Liver (tissue), 9 donors: ENCODE results near the gene SLC7A5. TPM values are rescaled to one million over a fixed set of nuclear protein-coding genes. Genes with fewer than 3 reads are reported as not detected.
A peak's percentile ranks its signal among the peaks of the same experiment; 100 is the strongest.

Experiments used
- DNase-seq: peaks from one replicate; pipeline ENCODE4 v3.0.0-alpha.2; 2017; ENCODE audit warnings: low spot score
- H3K27ac ChIP-seq, 2 donors: one replicate each; pipeline ENCODE4 v1.7.0; 2013; ENCODE audit warnings: inconsistent platforms in 2 of 2, low read length in 2 of 2, control low read depth in 1 of 2, low read depth in 1 of 2, mild to moderate bottlenecking in 1 of 2
- H3K27me3 ChIP-seq, 4 donors: one replicate each; pipeline versions ENCODE4 v1.6.1 to v1.7.0; 2013; ENCODE audit warnings: low read length in 3 of 4, inconsistent platforms in 1 of 4, mild to moderate bottlenecking in 1 of 4, moderate library complexity in 1 of 4; ENCODE audit not compliant: control insufficient read depth in 4 of 4, insufficient read depth in 4 of 4
- H3K36me3 ChIP-seq, 4 donors: one replicate each; pipeline versions ENCODE4 v1.6.1 to v1.7.0; 2013; ENCODE audit warnings: low read length in 3 of 4, mild to moderate bottlenecking in 3 of 4, low read depth in 1 of 4, moderate library complexity in 1 of 4; ENCODE audit not compliant: control insufficient read depth in 4 of 4, insufficient read depth in 3 of 4
- H3K4me1 ChIP-seq, 4 donors: one replicate each; pipeline versions ENCODE4 v1.6.1 to v1.7.0; 2013; ENCODE audit warnings: low read length in 3 of 4, mild to moderate bottlenecking in 3 of 4, moderate library complexity in 1 of 4; ENCODE audit not compliant: control insufficient read depth in 4 of 4, insufficient read depth in 4 of 4
- H3K4me3 ChIP-seq, 3 donors: one replicate each; pipeline versions ENCODE4 v1.6.1 to v1.7.0; 2013; ENCODE audit warnings: low read length in 3 of 3, control low read depth in 1 of 3, low read depth in 1 of 3, mild to moderate bottlenecking in 1 of 3
- H3K9ac ChIP-seq, 2 donors: one replicate each; pipeline ENCODE4 v1.7.0; 2013; ENCODE audit warnings: low read length in 2 of 2, mild to moderate bottlenecking in 2 of 2, moderate library complexity in 2 of 2, control low read depth in 1 of 2, low read depth in 1 of 2
- H3K9me3 ChIP-seq, 4 donors: one replicate each; pipeline versions ENCODE4 v1.6.1 to v1.7.0; 2013; ENCODE audit warnings: low read length in 3 of 4; ENCODE audit not compliant: control insufficient read depth in 4 of 4
- EGR1 ChIP-seq, 2 donors: IDR thresholded peaks; 2 replicates each; pipeline ENCODE4 v1.6.1; 2016 to 2018; ENCODE audit warnings: antibody characterized with exemption in 2 of 2, low read depth in 2 of 2
- FOXA1 ChIP-seq: IDR thresholded peaks from 2 replicates; pipeline ENCODE4 v1.6.1; 2016; ENCODE audit warnings: antibody characterized with exemption
- FOXA2 ChIP-seq: IDR thresholded peaks from 2 replicates; pipeline ENCODE4 v1.6.1; 2016; ENCODE audit warnings: antibody characterized with exemption
- HNF4A ChIP-seq, 2 donors: conservative IDR thresholded peaks; 2 replicates each; pipeline ENCODE4 v1.6.1; 2016; ENCODE audit warnings: antibody characterized with exemption in 2 of 2, mild to moderate bottlenecking in 2 of 2
- HNF4G ChIP-seq: IDR thresholded peaks from 2 replicates; pipeline ENCODE4 v1.6.1; 2016; ENCODE audit warnings: antibody characterized with exemption
- JUND ChIP-seq, 2 donors: IDR thresholded peaks; 2 replicates each; pipeline ENCODE4 v1.6.1; 2016; ENCODE audit warnings: antibody characterized with exemption in 2 of 2
- MAX ChIP-seq: IDR thresholded peaks from 2 replicates; pipeline ENCODE4 v1.6.1; 2016; ENCODE audit warnings: antibody characterized with exemption
- NR2F2 ChIP-seq: IDR thresholded peaks from 2 replicates; pipeline ENCODE4 v1.6.1; 2016; ENCODE audit warnings: antibody characterized with exemption
- REST ChIP-seq: IDR thresholded peaks from 2 replicates; pipeline ENCODE4 v1.6.1; 2016; ENCODE audit warnings: antibody characterized with exemption, mild to moderate bottlenecking
- RXRA ChIP-seq, 2 donors: IDR thresholded peaks; 2 replicates each; pipeline ENCODE4 v1.6.1; 2017 to 2018; ENCODE audit warnings: antibody characterized with exemption in 2 of 2, mild to moderate bottlenecking in 1 of 2
- SP1 ChIP-seq: IDR thresholded peaks from 2 replicates; pipeline ENCODE4 v1.6.1; 2018; ENCODE audit warnings: antibody characterized with exemption, mild to moderate bottlenecking
- TAF1 ChIP-seq: conservative IDR thresholded peaks from 2 replicates; pipeline ENCODE4 v1.6.1; 2016; ENCODE audit warnings: antibody characterized with exemption, mild to moderate bottlenecking
- YY1 ChIP-seq: IDR thresholded peaks from 2 replicates; pipeline ENCODE4 v1.6.1; 2016; ENCODE audit warnings: antibody characterized with exemption, mild to moderate bottlenecking
- ZBTB33 ChIP-seq: IDR thresholded peaks from 2 replicates; pipeline ENCODE4 v1.6.1; 2016; ENCODE audit warnings: antibody characterized with exemption
- WGBS: extraction: QIAGEN DNeasy Blood & Tissue Kit; methylation state at CpG from one replicate; pipeline ENCODE4 v1.1.7; 2013; 5-methylcytosine and 5-hydroxymethylcytosine counted together
- polyA plus RNA-seq, 2 donors: library from polyadenylated mRNA; stranded (reverse) in 1 of 2; unstranded in 1 of 2; fragments of 200-250 nt in 1 of 2; fragments of >200 nt in 1 of 2; fragmentation: Nextera tagmentation in 1 of 2; extraction: Ambion mirVana in 1 of 2; gene quantifications; one replicate each; pipeline versions ENCODE4 v1.2.1 to v1.2.3, GENCODE V29; 2013 to 2015
- total RNA-seq, 2 donors: library from RNA; depleted of rRNA; stranded (reverse); fragments of >200 nt; gene quantifications; one replicate each; pipeline ENCODE4 v1.2.3, GENCODE V29; 2014
- donor health status: healthy.
- donor health status: healthy.
- donor health status: healthy.
- donor health status: healthy.
- donor health status: healthy.

Gene SLC7A5
- total and polyA plus RNA-seq, 4 donors = 4.5 to 66.0 (median 10.6) TPM

- 88% methylated on average over 29 of the region's 29 CpGs for WGBS
- DNase-seq = no peak
- Histone ChIP-seq H3K9me3 (no peaks in the 10 kb centered on the region), H3K9ac (peak overlapping the region in 1 of 2 donors; percentile 82), H3K4me1 (peaks cover 11 to 85% (median 62%) of the 10 kb centered on the region in 4 donors), H3K27ac (peak overlapping the region; percentile 94 to 96), H3K36me3 (peaks cover 0 to 5% (median 3%) of the 10 kb centered on the region in 4 donors), H3K27me3 (no peaks in the 10 kb centered on the region), H3K4me3 (peak overlapping the region in 1 of 3 donors; percentile 42)
- TF ChIP-seq FOXA2 (no peak), EGR1 (IDR thresholded peaks at IDR 0.05; ENCODE audit: low read depth in 2 of 2) (no peak), HNF4G (no peak), MAX (no peak), FOXA1 (no peak), JUND (IDR thresholded peaks at IDR 0.05) (no peak), REST (no peak), HNF4A (conservative IDR thresholded peaks at IDR 0.05) (no peak), TAF1 (no peak), ZBTB33 (no peak), SP1 (no peak), NR2F2 (no peak), YY1 (no peak)
Measured at GRCh38 chr16:87840271-87840978, 28.9 kb downstream of the SLC7A5 start.

- peaks cover 2 to 5% (median 4%) of the 10 kb centered on the region in 4 donors for H3K36me3 ChIP-seq
- H3K27ac ChIP-seq = peak overlapping the region; percentile 94 to 96
- no peaks in the 10 kb centered on the region for H3K9me3 ChIP-seq
- peak overlapping the region in 1 of 2 donors; percentile 82 for H3K9ac ChIP-seq
- WGBS = 64% methylated on average over 34 of the region's 34 CpGs
- peak overlapping the region in 1 of 3 donors; percentile 42 for H3K4me3 ChIP-seq
- no peak for DNase-seq
- no peaks in the 10 kb centered on the region for H3K27me3 ChIP-seq
- TF ChIP-seq REST (peak; percentile 2), TAF1 (no peak), RXRA (IDR thresholded peaks at IDR 0.05) (peak in 1 of 2 donors; percentile 3)
- H3K4me1 ChIP-seq = peaks cover 11 to 80% (median 58%) of the 10 kb centered on the region in 4 donors
Measured at GRCh38 chr16:87839542-87840270, 29.6 kb downstream of the SLC7A5 start.
